ENCODE data around the gene NPBWR2.

NPBWR2 gene

DNA sequence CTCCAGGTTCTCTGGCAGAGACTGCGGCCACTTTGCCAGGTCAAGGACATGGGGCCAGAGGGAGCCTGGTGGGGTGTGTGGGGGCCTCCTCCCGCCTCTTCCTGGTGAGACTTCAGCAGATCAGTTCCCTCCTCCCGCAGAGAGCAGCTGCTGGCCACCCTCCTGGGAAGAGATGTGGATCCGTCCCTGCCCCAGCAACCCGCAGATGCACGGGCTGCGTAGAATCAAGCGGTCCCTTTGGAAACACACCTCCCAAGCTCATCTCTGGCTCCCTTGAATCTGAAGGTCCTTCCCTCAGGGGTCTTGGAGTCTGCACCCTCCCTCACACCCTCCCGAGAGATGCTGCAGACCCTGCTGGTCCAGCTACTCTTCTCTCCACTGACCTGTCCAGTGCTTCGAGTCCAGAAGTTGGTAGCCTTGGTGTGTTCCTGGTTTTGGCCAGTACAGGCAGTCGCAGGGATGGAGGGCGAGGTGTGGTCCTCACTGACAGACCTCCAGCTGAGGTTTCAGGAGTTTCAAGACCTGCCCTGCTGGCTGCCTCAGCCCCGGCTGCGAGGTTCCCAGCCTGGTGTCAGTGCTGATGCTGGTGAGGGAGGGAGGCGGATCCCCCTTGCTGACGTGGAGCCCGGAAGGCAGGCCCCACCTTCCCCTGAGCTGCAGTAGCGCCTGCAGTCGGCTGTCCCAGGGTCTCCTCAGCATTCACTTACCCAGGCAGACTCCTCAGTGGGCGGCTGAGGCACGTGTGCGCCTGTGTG, at the start of gene NPBWR2:
Gene NPBWR2, minus strand, starts transcription at position 585 of the 755 bp plus-strand sequence. CDS start 734 bp downstream, outside the sequence.
- DNase-seq (ENCODE audit: low read depth): no peak

DNA sequence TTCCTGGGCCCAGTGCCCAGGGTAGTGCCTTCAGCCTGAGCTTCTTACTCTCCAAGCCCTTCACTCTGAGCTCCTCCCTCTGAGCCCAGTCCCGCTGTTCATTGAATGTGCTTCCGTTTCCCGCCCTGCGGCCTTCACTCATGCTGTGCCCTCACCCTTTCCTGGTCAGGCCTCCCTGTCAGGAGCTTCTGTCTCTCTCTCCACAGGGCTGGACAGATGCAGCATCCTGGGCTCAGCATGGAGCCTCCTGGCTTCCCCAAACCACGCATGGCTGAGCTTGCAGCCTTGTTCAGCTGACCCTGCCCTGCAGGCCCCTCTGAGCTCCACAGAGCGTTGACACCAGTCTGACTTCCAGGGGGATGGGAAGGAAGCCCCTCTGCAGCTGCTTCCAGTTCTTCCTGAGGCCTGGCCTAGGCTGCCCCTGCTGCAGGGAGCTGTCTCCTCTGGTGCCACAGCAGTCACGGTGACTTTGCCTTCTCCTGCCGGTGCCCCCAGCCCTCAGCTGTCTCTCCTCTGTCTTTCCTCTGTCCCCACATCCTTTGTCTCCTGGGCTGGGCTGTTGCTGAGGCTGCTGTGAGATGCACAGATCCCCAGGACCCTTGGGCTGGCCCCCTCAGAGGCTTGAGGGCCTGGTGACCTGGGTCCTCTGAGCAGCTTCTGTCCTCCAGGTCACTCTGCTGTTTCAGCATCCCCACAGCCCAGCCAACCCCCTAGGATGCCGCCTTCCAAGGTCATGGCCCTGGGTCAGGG, 48.9 kb upstream of the NPBWR2 start:
- no peak for DNase-seq (ENCODE audit: low read depth)

GRCh38 chr20:64155258-64156135, 48.1 kb upstream of the NPBWR2 start:
- DNase-seq (ENCODE audit: low read depth): no peak

DNA sequence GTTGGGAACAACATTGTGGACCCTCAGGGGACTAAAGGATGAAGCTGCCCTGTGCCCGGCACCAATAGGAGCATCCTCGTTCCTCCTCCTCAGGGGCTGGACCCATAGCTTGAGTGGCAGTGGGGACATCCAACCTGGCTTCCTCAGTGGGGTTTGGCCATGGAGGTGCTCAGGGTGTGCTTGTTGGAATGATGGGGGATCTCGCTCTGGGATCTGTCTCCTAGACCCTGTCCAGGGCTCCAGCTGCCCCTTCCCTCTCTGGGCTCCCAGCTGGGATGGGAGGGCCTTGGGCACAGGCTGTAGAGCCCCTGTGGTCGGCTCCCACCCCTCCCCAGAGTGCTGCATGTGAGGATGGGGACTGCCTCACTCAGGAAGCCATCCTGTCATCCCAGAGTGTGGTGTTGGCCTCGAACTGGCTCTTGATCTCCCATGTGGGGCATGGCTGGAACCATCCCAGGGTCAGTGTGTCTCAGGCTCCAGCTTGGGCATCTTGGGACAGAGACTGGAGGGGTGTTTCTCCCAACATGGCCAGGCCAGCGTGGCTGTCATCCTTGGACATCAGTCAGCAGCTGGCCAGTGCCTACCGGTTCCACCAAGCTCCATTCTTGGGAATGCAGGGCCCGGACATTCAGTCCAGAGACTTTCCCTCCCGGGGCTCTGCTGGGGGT, 47.4 kb upstream of the NPBWR2 start:
- DNase-seq (ENCODE audit: low read depth): no peak

DNA sequence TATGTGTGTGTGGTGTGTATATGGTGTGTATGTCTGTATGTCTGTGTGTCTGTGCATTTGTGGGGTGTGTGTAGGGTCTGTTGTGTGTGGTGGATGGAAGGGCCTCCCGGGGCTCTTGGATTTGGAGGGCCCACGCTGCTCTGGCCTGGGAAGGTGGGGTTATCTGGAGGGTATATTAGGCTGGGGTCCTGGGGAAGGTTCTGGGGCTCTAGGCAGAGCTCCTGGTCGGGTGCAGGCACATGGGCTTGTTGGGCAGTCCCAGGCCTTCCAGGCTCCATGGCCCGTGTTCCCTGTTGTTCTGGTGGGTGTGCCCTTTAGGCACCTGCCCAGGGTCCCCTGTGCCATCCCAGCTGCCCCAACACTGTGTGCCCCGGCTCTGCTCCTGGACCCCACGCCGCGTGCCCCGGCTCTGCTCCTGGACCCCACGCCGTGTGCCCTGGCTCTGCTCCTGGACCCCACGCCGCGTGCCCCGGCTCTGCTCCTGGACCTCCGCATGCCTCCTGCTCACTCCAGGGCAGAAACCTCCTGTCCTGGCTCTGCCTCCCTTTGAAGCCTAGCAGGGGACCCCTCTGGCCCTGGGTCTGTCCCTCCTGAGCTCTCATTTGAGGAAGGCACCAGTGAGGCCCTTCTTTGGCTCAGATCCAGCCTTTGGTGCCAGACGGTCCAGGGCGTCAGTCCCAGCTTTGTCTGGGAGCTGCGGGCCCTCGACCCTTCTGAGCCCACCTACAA, 46.7 kb upstream of the NPBWR2 start:
- DNase-seq (ENCODE audit: low read depth): no peak

DNA sequence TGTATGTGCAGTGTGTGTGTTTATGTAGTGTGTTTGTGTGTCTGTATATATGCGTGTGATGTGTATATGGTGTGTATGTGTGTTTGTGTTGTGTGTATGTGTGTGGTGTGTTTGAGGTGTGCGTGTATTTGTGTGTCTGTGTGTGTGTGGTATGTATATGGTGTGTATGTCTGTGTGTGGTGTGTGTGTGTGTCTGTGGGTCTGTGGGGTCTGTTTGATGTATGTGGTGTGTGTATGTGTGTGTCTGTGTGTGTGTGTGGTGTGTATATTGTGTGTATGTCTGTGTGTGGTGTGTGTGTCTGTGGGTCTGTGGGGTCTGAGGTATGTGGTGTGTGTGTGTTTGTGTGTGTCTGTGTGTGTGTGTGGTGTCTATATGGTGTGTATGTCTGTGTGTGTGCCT, 46.0 kb upstream of the NPBWR2 start:
- DNase-seq (ENCODE audit: low read depth): no peak

GRCh38 chr20:64152906-64153305, 45.5 kb upstream of the NPBWR2 start:
- DNase-seq (ENCODE audit: low read depth): no peak

DNA sequence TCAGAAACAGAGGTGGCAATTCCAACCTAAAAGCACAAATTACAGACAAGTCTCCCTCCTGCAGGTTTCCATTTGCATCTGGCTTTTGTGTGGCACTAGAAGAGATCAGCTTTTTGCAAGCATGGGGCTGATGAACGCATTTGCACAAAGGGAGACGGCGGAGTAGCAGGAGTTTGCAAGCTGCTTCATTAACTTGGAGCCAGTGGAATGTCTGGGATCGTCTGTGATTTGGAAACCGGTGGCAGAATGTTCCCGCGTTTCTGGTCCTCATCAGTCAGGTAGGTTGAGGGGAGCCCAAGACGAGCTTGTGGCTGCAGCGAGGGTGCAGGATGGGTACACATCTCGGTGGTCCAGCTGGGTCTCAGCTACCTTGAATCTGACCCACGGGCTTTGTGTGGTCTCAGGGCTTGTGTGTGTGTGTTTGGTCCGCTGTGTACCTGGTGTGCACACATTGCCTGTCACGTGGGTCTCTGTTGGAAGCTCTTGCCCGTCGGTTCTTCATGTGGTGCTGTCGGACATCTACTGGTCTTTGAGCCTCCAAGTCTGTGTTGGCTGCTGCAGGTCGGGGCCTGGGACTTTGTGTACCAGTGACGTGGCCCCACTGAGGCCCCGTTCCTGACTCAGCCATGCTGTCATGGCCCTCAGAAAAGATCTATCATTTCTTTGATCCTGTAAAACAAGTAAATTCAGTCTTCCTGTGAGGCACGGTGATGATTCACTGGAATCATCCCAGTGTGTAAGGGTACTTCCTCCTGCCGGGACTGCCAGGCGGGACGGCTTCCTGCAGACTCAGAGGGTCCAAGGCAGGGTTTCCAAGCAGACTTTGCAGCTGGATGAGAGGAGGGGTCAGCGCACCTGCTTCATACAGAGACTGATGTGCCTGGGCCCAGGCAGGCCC, 44.5 kb upstream of the NPBWR2 start:
- DNase-seq (ENCODE audit: low read depth): no peak

DNA sequence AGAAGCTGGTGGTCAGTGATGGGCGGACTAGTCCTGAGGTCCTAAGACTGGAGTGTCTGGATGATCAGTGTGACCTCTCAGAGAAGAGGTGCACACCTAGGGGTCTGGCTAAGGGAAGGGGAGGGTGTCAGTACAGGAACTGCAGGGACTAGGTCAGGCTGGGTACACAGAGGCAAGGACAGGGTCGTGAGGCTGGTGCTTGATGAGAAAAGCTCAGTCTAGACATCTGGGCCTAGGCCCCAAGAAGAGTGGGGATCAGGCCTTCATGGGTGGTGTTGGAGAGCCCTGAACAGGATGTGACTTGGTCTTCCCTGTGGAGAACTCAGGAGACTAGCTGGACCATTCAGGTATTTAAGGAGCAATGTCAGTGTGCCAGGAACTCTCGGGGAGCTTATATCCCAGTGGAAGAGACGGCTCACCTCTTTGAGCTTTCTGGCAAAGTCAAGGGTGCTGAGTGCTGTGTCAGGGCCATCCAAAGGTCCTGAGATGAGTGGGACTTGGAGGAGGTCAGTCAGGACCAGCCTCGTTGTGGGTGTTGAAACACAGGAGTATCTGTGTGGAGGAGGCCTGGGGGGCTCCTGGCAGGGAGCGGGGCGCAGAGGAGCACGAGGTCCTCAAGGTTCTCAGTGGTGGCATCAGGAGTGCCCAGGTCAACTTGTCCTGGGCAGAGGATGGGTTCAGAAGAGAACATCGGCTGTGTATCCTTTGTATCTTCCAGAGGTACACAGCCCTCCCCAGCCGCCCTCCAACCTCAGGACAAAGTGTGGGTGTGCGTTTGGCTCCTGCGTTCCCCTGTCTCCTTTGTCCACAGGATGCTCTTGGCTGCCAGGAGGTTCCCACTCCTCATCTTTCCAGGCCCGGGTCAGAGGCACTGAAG, 43.6 kb upstream of the NPBWR2 start:
- DNase-seq (ENCODE audit: low read depth): no peak

- DNase-seq (ENCODE audit: low read depth): no peak
Observed at GRCh38 chr20:64149809-64150560, 42.6 kb upstream of the NPBWR2 start.

- no peak for DNase-seq (ENCODE audit: low read depth)
Observed at GRCh38 chr20:64149141-64149540, 41.8 kb upstream of the NPBWR2 start.

DNA sequence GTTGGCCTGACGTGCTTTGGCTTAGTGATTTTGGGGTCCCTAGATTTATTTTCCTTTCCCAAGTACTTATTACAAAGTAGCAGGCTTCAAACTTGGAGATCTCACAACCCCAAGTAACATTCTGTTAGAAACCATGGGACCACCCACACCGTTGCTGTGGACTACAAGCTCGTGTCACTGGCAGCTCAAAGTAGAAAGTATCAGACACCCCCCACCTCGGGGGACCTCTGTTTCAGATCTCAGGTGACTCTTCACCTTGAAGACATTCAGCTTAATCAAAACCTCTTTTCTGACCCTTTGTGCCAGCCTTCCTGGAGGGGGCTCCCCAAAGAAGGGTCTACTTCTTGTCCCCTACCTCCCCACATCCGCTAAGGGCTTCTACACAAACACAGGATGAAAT, 41.2 kb upstream of the NPBWR2 start:
- DNase-seq (ENCODE audit: low read depth): no peak

DNA sequence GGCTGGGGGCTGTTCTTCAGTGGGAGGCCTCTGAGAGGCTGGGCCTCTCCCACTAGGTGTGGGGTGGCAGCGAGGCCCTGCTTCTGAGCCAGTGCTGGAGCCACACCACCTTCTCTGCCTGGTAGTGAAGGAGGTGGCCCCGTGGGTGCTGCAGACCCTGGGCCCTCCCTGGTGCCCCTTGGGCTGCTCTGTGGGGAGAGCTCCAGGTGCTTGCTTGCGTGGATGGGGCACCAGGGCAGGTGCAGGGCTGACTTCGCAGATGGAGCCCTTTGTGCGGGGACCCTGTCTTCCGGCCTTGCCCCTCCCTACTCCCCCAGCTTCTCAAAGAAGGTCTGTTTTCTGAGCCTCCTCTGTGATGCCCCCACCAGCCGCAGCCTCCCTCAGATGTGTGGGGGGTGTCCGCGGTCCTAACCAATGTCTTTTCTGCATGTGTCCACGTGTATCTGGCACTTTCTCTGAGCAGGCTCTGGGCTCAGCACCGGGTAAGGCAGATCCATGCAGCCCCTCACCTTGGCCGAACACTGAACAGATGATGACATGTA, 39.6 kb upstream of the NPBWR2 start:
- DNase-seq (ENCODE audit: low read depth): no peak

GRCh38 chr20:64146301-64146935, 39.1 kb upstream of the NPBWR2 start:
- no peak for DNase-seq (ENCODE audit: low read depth)

DNA sequence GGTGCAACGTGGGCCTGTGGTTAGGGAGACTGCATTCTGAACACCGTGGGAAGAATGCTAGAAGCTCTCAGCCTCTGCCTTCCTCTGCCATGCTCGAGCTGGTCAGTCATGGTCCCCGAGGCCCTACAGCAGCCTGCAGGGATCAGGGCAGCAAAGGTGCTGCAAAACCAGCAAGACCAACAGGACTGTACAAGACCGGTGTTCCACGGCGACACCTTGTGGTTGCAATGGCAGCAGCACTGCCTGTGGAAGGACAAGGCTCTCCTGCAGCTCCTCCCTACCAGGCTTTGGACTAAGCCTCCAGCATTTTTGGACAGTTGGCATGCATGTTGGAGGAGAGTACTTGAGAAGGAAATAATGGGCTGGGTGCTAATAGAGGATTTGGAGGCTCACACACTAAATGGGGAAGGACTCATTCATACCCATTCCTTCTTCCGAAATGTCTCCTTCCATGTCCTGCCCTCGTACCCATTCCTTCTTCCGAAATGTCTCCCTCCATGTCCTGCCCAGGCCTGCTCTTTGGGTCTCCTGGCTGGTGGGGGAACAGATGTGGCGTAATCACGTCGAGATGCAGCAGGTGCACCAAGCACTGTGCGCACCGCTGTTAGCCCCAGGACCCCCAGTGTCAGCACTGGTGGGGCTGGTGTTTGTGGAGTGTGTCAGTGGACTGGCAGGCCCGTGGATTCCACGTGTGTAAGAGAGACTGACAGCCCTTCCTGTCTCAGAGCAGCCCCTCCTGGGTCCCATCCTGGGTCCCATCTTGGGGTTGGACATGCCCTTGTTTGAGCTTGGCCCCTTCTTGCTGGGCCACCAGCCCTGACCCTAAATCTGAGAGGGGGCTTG, 38.3 kb upstream of the NPBWR2 start:
- DNase-seq (ENCODE audit: low read depth): no peak

DNA sequence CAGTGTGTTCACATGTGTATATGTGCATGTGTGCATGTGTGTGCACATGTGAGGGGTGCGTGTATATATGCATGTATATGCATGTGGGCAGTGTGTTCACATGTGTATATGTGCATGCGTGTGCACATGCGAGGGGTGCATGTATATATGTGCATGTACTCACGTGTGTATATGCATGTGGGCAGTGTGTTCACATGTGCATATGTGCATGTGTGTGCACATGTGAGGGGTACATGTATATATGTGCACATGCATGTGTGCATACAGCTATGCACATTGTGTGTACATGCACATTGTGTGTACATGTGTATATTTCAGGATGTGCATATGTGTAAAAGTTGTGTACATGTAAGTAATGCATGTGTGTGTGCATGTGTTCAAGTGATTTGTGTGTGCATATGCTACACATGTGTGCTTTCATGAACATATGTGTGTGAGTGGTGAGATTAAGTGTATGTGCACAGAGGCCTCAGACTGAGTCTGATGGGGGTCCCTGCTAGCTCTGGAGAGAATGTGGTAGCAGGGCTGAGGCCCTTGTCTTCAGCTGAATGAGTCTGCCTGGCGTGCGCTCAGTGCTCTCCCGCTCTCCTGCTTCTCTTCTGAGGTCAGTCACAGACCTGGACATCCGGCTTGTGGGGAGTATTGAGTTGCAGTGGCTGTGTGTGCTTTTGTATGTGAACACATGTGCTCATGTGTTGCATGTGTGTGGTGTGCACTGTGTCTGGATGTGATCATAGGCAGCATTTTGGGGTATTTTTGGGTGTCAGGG, 37.0 kb upstream of the NPBWR2 start:
- no peak for DNase-seq (ENCODE audit: low read depth)

Data from stromal cell of bone marrow (primary cell).